Keratinocyte (primary cell): ENCODE measurements around the gene ANKRD33.

Source experiments
- EZH2 ChIP-seq: IDR thresholded peaks from one replicate; pipeline ENCODE4 v1.6.1; 2012; ENCODE audit warnings: inconsistent platforms, mild to moderate bottlenecking, low read length, moderate library complexity
- TF ChIP-seq, protein P1 (sequence below), 3 experiments: IDR thresholded peaks in 1 of 3; conservative IDR thresholded peaks in 1 of 3; optimal IDR thresholded peaks in 1 of 3; 2 replicates in 2 of 3; 3 replicates in 1 of 3; pipeline versions ENCODE3 to v1.5.1; 2011; ENCODE audit warnings: low read length in 3 of 3, mild to moderate bottlenecking in 3 of 3, moderate library complexity in 2 of 3, control low read depth in 1 of 3, inconsistent platforms in 1 of 3; ENCODE audit not compliant: insufficient read depth in 2 of 3; ENCODE audit errors: extremely low read depth in 1 of 3

DNA sequence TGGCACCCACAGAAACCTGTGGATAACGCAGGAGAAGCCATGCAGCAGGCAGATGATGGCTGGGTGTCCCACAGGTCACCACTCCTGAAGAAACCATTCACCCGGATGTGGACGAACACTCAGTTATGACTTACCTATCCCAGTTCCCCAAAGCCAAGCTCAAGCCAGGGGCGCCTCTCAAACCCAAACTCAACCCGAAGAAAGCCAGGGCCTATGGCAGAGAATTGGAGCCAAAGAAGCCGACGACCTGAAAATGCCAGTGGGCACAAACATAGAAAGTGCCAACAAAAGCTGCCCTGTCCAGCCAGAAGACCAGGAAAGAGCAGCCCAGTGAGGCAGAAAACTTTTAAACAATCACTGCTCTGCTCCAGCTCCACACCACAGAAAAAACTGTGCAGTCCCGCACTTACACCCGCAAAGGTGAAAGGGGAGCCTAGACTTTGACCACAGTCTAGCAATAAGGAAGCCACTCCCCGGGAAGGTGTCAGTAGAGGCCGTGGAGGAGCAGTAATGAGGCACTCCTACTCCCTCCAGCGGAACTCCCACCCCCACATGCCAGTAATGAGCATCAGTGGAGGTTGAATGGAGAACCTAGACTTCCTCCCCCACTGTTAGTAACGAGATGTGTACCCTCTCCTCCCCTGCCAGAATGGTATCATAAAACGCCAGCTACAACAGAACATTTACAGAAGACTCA, 13.4 kb downstream of the ANKRD33 start:
- no peak for TF ChIP-seq EZH2
- TF ChIP-seq, protein P1, sequence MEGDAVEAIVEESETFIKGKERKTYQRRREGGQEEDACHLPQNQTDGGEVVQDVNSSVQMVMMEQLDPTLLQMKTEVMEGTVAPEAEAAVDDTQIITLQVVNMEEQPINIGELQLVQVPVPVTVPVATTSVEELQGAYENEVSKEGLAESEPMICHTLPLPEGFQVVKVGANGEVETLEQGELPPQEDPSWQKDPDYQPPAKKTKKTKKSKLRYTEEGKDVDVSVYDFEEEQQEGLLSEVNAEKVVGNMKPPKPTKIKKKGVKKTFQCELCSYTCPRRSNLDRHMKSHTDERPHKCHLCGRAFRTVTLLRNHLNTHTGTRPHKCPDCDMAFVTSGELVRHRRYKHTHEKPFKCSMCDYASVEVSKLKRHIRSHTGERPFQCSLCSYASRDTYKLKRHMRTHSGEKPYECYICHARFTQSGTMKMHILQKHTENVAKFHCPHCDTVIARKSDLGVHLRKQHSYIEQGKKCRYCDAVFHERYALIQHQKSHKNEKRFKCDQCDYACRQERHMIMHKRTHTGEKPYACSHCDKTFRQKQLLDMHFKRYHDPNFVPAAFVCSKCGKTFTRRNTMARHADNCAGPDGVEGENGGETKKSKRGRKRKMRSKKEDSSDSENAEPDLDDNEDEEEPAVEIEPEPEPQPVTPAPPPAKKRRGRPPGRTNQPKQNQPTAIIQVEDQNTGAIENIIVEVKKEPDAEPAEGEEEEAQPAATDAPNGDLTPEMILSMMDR (optimal IDR thresholded peaks at IDR 0.05 in 1 of 3, IDR thresholded peaks at IDR 0.05 in 1 of 3, conservative IDR thresholded peaks at IDR 0.05 in 1 of 3; ENCODE audit: extremely low read depth in 1 of 3, insufficient read depth in 2 of 3, low read length in 3 of 3) = no peak
